Medulla oblongata (tissue), 1 donor: ENCODE measurements around the gene HLA-DMB.
A peak's percentile ranks its signal among the peaks of the same experiment; 100 is the strongest.

Experiments
- DNase-seq: peaks from one replicate; pipeline ENCODE4 v3.0.0-alpha.2; 2015; ENCODE audit errors: extremely low spot score

The HLA-DMB gene

DNA sequence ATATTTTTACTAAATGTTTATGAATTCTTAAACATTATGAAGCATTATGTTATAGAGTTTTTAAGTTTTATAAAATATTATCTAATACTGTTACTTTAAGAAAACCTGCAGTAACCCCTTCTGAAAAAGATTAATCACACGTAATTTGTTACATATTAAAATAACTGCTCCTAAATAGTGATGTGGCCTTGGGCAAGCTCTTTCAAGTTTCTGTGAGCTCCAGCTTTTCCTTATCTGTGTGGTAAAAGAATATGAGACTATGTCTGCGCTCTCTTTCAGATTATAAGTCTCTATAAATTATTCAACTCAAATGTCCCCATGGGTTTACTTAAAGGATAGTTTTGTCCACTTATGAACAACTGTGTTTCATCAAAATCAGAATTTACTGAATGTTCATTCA, 31.9 kb downstream of the HLA-DMB start:
- no peak for DNase-seq

DNA sequence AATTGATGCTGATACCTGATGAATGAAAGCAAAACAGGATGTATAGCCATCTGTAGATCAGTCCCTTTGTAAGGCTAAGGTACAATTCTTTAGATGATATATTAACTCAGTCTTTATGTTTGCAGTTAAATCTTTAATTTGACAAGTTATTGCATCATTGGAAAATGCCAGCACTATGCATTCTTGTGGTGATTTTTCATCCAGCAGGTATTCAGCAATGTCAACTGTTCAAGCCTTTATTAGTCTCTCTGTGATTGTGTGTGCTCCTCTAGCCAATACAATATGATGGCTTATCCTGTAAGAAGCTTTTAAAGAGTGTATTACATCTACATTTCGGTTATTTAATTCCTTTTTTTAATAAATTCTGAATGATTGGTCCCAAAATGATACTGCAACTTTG, 34.3 kb downstream of the HLA-DMB start:
- DNase-seq = no peak

DNA sequence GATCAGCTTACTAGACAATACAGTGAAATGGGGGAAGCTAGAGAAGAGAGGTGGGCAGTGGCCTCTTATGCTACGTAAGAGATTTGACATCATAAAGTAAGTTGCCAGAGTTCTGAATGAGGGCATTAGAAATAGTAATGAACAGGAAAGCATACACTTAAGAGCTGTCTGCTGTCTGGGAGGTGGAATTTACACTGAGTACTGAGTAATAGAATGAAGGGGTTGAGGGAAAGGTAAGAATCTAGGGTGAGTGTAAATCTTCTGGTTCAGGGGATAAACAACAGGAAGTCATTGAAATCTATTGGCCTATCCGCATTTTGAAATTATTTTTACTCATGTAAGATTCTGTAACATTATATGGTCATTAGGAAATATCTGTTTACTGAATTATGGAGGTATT, 35.8 kb downstream of the HLA-DMB start:
- no peak for DNase-seq

DNA sequence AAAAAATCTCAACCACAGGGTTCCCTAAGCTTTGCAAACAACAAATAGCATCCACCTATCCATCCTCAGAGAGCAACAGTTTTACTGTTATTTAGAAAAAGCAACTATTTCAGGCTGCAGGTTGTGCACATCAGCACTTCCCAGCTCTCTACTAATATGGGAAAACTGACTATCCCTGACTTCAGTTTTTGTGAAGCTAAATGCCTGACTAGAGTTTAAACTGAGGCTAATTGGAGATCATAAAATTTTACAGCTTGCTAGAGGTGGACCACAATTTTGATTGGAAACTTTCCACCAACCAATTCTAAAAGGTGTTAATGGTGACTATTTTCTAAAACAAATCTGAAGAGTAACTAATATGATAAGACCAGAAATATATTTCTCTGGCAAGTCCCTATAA, 36.9 kb downstream of the HLA-DMB start:
- DNase-seq = no peak

GRCh38 chr6:32895006-32895345, 45.9 kb downstream of the HLA-DMB start:
- no peak for DNase-seq

- DNase-seq = peak; percentile 96
Measured at GRCh38 chr6:32894085-32895005, 46.5 kb downstream of the HLA-DMB start.

GRCh38 chr6:32890831-32891230, 50.0 kb downstream of the HLA-DMB start:
- DNase-seq = no peak

GRCh38 chr6:32889533-32889932, 51.3 kb downstream of the HLA-DMB start:
- DNase-seq = no peak

DNA sequence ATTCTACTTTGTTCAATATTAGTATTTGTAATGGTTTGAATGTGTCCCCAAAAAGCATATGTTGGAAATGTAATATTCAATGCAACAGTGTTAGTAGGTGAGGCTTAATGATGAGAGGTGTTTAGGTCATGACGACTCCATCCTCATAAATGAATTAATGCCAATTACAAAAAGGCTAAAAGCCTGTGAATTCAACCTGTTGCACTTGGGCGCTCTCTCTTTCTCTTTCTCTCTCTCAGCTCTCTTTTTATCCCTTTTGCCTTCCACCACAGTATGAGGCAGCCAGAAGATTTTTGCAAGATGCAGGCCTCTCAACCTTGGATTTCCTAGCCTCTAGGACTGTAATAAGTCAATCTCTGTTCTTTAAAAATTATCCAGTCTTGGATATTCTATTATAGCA, 52.3 kb downstream of the HLA-DMB start:
- DNase-seq = no peak

DNA sequence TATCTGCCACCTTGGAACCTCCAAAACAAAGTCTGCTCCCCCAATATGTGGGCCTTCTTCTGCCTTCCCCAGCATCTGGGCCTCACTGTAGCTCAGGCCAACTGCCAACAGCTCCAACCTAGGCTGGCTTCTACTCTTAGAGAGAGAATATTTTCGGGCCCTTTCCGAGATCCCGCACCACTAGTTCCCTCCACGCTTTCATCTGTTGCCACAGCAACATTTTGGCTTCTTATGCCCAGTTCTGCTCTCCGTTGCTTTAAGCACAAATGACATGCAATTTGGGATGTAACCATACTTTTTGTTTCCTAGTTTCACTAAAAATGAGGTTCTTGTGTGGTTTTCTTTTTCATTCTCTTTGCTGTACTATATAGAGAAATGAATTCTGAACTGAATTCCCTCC, 53.2 kb downstream of the HLA-DMB start:
- no peak for DNase-seq

DNA sequence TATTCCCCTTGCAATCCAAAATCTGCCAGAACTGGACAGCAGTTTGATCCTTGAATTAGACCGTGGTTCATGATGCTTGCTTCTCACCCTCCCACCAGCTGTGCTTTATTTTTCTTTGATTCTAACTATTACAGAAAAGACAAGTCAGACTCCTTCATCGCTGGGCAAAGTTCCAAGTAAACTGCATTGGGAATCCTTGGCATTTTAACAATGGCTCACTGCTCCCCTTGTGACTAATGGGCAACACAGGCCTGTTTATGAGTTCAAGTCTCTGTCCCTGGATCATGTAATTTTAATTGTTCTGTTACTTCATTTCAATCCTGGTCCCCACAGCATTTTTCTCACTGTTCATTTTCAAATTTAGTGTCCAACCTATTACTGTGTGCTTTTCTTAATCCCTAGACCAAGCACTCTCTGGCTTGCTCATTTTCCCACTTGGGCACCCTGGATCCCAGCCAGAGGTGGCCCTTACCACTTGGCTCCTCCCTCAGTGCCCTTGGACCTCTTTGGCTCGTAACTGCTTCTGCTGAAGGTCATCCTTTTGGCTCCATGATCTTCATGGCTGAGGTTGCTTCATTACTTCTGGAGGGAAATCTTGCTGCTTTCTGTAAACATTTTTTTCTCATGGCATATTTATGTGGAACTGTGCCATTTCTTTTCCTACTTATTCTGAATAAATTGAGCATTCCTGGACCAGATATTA, 54.0 kb downstream of the HLA-DMB start:
- DNase-seq = peak; percentile 43

- peak; percentile 92 for DNase-seq
Measured at GRCh38 chr6:32885698-32886286, 55.0 kb downstream of the HLA-DMB start.
